ENCODE data around the gene ERAL1. TPM values are rescaled to one million over a fixed set of nuclear protein-coding genes. Genes with fewer than 3 reads are reported as not detected.

ERAL1 gene
- total and polyA plus RNA-seq, 2 experiments from 2014 or later: 77.1 to 121 TPM

DNA sequence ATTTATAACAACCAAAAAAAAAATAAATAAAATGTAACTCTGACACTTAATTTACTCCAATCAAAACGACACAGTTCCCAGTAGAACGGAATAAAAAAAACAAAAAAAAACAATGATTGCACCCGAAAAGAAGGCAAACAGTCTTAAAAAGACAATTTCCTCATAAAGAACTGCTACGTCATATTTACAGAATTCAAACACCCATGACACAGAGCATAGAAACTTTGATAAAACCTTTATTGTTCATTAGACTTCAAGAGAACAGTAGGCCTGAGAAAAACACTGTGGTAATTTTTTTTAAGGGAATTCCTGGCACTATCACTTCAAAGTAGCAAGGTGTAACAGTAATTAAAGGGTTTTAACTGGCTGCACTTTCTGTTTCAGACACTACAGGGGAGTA, 38.3 kb upstream of the ERAL1 start:
- H3K9me3 Mint-ChIP-seq: no peaks in the 10 kb centered on the region; the same call in 2 of the 3 replicates
- Histone ChIP-seq H3K4me2 (no peak overlapping the region), H3K4me1 (ENCODE audit: insufficient read depth) (peaks cover 10% of the 10 kb centered on the region), H3K36me3 (ENCODE audit: insufficient read depth) (no peaks in the 10 kb centered on the region), H3K27ac (ENCODE audit: low read depth) (no peak overlapping the region), H3F3A (replicated peaks; ENCODE audit: low read depth) (peaks cover 5% of the 10 kb centered on the region; the same call in 1 of the 2 replicates), H3K9me2 (ENCODE audit: insufficient read depth) (no peaks in the 10 kb centered on the region), H3K27me3 (ENCODE audit: insufficient read depth) (no peaks in the 10 kb centered on the region), H4K20me1 (replicated peaks; ENCODE audit: insufficient read depth) (peaks cover 4% of the 10 kb centered on the region; the same call in 1 of the 2 replicates), H3K4me3 (no peak overlapping the region), H2AFZ (no peak overlapping the region), H3K79me2 (replicated peaks; ENCODE audit: insufficient read depth) (peaks cover 86% of the 10 kb centered on the region)
- no peak overlapping the region for H3K4me3 Mint-ChIP-seq
- H3K36me3 Mint-ChIP-seq (ENCODE audit: low read depth): 0 out of 3 replicates have a peak, but pooled peaks cover 5% of the 10 kb centered on the region
- ATAC-seq: no peak
- peaks cover 7% of the 10 kb centered on the region for H3K27me3 Mint-ChIP-seq (ENCODE audit: insufficient read depth, low read depth, poor library complexity)
- peaks cover 15% of the 10 kb centered on the region for H3K4me1 Mint-ChIP-seq
- TF ChIP-seq ZNF331 (CRISPR knock-in tag; IDR thresholded peaks at IDR 0.05; ENCODE audit: low read depth): no peak
- TF ChIP-seq JUNB (IDR thresholded peaks at IDR 0.05; ENCODE audit: unreplicated experiment): no peak
- no peak for TF ChIP-seq NANOG (IDR thresholded peaks at IDR 0.05; ENCODE audit: borderline replicate concordance)
- TF ChIP-seq, protein P1, sequence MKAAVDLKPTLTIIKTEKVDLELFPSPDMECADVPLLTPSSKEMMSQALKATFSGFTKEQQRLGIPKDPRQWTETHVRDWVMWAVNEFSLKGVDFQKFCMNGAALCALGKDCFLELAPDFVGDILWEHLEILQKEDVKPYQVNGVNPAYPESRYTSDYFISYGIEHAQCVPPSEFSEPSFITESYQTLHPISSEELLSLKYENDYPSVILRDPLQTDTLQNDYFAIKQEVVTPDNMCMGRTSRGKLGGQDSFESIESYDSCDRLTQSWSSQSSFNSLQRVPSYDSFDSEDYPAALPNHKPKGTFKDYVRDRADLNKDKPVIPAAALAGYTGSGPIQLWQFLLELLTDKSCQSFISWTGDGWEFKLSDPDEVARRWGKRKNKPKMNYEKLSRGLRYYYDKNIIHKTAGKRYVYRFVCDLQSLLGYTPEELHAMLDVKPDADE (IDR thresholded peaks at IDR 0.05): no peak
- no peak for TF ChIP-seq EZH2phosphoT487 (IDR thresholded peaks at IDR 0.05; ENCODE audit: unreplicated experiment)
- TF ChIP-seq CREB1 (CRISPR knock-in tag; IDR thresholded peaks at IDR 0.05; ENCODE audit: low read depth): no peak
- TF ChIP-seq, protein P2, sequence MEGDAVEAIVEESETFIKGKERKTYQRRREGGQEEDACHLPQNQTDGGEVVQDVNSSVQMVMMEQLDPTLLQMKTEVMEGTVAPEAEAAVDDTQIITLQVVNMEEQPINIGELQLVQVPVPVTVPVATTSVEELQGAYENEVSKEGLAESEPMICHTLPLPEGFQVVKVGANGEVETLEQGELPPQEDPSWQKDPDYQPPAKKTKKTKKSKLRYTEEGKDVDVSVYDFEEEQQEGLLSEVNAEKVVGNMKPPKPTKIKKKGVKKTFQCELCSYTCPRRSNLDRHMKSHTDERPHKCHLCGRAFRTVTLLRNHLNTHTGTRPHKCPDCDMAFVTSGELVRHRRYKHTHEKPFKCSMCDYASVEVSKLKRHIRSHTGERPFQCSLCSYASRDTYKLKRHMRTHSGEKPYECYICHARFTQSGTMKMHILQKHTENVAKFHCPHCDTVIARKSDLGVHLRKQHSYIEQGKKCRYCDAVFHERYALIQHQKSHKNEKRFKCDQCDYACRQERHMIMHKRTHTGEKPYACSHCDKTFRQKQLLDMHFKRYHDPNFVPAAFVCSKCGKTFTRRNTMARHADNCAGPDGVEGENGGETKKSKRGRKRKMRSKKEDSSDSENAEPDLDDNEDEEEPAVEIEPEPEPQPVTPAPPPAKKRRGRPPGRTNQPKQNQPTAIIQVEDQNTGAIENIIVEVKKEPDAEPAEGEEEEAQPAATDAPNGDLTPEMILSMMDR (conservative IDR thresholded peaks at IDR 0.05; ENCODE audit: low read depth in 2 of 2): no peak
- TF ChIP-seq POLR2AphosphoS5 (IDR thresholded peaks at IDR 0.05; ENCODE audit: low read depth): no peak
- TF ChIP-seq, protein P3, sequence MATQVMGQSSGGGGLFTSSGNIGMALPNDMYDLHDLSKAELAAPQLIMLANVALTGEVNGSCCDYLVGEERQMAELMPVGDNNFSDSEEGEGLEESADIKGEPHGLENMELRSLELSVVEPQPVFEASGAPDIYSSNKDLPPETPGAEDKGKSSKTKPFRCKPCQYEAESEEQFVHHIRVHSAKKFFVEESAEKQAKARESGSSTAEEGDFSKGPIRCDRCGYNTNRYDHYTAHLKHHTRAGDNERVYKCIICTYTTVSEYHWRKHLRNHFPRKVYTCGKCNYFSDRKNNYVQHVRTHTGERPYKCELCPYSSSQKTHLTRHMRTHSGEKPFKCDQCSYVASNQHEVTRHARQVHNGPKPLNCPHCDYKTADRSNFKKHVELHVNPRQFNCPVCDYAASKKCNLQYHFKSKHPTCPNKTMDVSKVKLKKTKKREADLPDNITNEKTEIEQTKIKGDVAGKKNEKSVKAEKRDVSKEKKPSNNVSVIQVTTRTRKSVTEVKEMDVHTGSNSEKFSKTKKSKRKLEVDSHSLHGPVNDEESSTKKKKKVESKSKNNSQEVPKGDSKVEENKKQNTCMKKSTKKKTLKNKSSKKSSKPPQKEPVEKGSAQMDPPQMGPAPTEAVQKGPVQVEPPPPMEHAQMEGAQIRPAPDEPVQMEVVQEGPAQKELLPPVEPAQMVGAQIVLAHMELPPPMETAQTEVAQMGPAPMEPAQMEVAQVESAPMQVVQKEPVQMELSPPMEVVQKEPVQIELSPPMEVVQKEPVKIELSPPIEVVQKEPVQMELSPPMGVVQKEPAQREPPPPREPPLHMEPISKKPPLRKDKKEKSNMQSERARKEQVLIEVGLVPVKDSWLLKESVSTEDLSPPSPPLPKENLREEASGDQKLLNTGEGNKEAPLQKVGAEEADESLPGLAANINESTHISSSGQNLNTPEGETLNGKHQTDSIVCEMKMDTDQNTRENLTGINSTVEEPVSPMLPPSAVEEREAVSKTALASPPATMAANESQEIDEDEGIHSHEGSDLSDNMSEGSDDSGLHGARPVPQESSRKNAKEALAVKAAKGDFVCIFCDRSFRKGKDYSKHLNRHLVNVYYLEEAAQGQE (IDR thresholded peaks at IDR 0.05; ENCODE audit: unreplicated experiment): no peak
- TF ChIP-seq, protein P4, sequence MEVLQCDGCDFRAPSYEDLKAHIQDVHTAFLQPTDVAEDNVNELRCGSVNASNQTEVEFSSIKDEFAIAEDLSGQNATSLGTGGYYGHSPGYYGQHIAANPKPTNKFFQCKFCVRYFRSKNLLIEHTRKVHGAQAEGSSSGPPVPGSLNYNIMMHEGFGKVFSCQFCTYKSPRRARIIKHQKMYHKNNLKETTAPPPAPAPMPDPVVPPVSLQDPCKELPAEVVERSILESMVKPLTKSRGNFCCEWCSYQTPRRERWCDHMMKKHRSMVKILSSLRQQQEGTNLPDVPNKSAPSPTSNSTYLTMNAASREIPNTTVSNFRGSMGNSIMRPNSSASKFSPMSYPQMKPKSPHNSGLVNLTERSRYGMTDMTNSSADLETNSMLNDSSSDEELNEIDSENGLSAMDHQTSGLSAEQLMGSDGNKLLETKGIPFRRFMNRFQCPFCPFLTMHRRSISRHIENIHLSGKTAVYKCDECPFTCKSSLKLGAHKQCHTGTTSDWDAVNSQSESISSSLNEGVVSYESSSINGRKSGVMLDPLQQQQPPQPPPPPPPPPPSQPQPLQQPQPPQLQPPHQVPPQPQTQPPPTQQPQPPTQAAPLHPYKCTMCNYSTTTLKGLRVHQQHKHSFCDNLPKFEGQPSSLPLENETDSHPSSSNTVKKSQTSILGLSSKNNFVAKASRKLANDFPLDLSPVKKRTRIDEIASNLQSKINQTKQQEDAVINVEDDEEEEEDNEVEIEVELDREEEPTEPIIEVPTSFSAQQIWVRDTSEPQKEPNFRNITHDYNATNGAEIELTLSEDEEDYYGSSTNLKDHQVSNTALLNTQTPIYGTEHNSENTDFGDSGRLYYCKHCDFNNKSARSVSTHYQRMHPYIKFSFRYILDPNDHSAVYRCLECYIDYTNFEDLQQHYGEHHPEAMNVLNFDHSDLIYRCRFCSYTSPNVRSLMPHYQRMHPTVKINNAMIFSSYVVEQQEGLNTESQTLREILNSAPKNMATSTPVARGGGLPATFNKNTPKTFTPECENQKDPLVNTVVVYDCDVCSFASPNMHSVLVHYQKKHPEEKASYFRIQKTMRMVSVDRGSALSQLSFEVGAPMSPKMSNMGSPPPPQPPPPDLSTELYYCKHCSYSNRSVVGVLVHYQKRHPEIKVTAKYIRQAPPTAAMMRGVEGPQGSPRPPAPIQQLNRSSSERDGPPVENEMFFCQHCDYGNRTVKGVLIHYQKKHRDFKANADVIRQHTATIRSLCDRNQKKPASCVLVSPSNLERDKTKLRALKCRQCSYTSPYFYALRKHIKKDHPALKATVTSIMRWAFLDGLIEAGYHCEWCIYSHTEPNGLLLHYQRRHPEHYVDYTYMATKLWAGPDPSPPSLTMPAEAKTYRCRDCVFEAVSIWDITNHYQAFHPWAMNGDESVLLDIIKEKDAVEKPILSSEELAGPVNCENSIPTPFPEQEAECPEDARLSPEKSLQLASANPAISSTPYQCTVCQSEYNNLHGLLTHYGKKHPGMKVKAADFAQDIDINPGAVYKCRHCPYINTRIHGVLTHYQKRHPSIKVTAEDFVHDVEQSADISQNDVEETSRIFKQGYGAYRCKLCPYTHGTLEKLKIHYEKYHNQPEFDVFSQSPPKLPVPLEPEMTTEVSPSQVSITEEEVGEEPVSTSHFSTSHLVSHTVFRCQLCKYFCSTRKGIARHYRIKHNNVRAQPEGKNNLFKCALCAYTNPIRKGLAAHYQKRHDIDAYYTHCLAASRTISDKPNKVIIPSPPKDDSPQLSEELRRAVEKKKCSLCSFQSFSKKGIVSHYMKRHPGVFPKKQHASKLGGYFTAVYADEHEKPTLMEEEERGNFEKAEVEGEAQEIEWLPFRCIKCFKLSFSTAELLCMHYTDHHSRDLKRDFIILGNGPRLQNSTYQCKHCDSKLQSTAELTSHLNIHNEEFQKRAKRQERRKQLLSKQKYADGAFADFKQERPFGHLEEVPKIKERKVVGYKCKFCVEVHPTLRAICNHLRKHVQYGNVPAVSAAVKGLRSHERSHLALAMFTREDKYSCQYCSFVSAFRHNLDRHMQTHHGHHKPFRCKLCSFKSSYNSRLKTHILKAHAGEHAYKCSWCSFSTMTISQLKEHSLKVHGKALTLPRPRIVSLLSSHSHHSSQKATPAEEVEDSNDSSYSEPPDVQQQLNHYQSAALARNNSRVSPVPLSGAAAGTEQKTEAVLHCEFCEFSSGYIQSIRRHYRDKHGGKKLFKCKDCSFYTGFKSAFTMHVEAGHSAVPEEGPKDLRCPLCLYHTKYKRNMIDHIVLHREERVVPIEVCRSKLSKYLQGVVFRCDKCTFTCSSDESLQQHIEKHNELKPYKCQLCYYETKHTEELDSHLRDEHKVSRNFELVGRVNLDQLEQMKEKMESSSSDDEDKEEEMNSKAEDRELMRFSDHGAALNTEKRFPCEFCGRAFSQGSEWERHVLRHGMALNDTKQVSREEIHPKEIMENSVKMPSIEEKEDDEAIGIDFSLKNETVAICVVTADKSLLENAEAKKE (CRISPR knock-in tag; IDR thresholded peaks at IDR 0.05): no peak
- TF ChIP-seq STAT1 (IDR thresholded peaks at IDR 0.05; ENCODE audit: unreplicated experiment): no peak
- TF ChIP-seq EZH2 (IDR thresholded peaks at IDR 0.05; ENCODE audit: low read depth, unreplicated experiment): no peak
- no peak for TF ChIP-seq ZNF114 (CRISPR knock-in tag; IDR thresholded peaks at IDR 0.05)
- DNase-seq (ENCODE audit: low spot score): no peak
- peak overlapping the region; percentile 60 for H3K27ac Mint-ChIP-seq

All from GM23338 (cell line).